GM04504 (cell line): ENCODE data around the gene TNIK.
A peak's percentile ranks its signal among the peaks of the same experiment; 100 is the strongest.
"Not testable (repeated sequence)": the region's sequence is repeated elsewhere in the genome, so short reads cannot be mapped to it uniquely, and the experiment has no call there.

Experiments
- DNase-seq: peaks from one replicate; pipeline ENCODE4 v3.0.0-alpha.2; 2012; ENCODE audit warnings: low read depth

TNIK gene

GRCh38 chr3:171309906-171310359 lies 150.3 kb downstream of the TNIK start:
- peak; percentile 28 for DNase-seq

- no peak for DNase-seq
Measured at GRCh38 chr3:171307988-171308387, 152.2 kb downstream of the TNIK start.

- no peak for DNase-seq
Measured at GRCh38 chr3:171307046-171307585, 153.1 kb downstream of the TNIK start.

- DNase-seq, result peak; percentile 75
Measured at GRCh38 chr3:171306631-171307030, 153.6 kb downstream of the TNIK start.

GRCh38 chr3:171305823-171306222 lies 154.4 kb downstream of the TNIK start:
- DNase-seq, result not testable (repeated sequence)

- not testable (repeated sequence) for DNase-seq
Measured at GRCh38 chr3:171304498-171304897, 155.7 kb downstream of the TNIK start.

- not testable (repeated sequence) for DNase-seq
Measured at GRCh38 chr3:171304017-171304416, 156.2 kb downstream of the TNIK start.

GRCh38 chr3:171301998-171302397 lies 158.2 kb downstream of the TNIK start:
- no peak for DNase-seq

- DNase-seq, result no peak
Measured at GRCh38 chr3:171301002-171301401, 159.2 kb downstream of the TNIK start.

GRCh38 chr3:171297951-171298350 lies 162.3 kb downstream of the TNIK start:
- DNase-seq, result no peak

- DNase-seq, result no peak
Measured at GRCh38 chr3:171297207-171297606, 163.0 kb downstream of the TNIK start.

- no peak for DNase-seq
Measured at GRCh38 chr3:171295484-171296373, 164.5 kb downstream of the TNIK start.

GRCh38 chr3:171293142-171293782 lies 166.9 kb downstream of the TNIK start:
- DNase-seq, result no peak

GRCh38 chr3:171290680-171291079 lies 169.5 kb downstream of the TNIK start:
- DNase-seq, result no peak

- DNase-seq, result no peak
Measured at GRCh38 chr3:171289291-171289690, 170.9 kb downstream of the TNIK start.

- DNase-seq, result not testable (repeated sequence)
Measured at GRCh38 chr3:171287761-171288160, 172.4 kb downstream of the TNIK start.

GRCh38 chr3:171286580-171287249 lies 173.5 kb downstream of the TNIK start:
- no peak for DNase-seq

GRCh38 chr3:171285287-171285686 lies 174.9 kb downstream of the TNIK start:
- no peak for DNase-seq

GRCh38 chr3:171284308-171285075 lies 175.7 kb downstream of the TNIK start:
- DNase-seq, result peak; percentile 80

GRCh38 chr3:171283848-171284222 lies 176.4 kb downstream of the TNIK start:
- DNase-seq, result no peak

- DNase-seq, result no peak
Measured at GRCh38 chr3:171283183-171283847, 176.9 kb downstream of the TNIK start.
